Spleen (tissue), 11 donors: Measurements from ENCODE around the gene LMO3. TPM values are rescaled to one million over a fixed set of nuclear protein-coding genes. Genes with fewer than 3 reads are reported as not detected.

Experiments
- DNase-seq: peaks from one replicate; pipeline ENCODE4 v3.0.0-alpha.2; 2020
- H3K27ac ChIP-seq, 8 donors: fragments of 200-600 bp; sonication (generic) in 7 of 8; 1 replicate in 4 of 8; 2 replicates in 4 of 8; pipeline versions ENCODE4 v1.5.0 to v1.8.0; 2016 to 2021; ENCODE audit warnings: inconsistent platforms in 4 of 8, mild to moderate bottlenecking in 4 of 8, moderate library complexity in 1 of 8
- H3K27me3 ChIP-seq, 7 donors: fragments of 200-600 bp; sonication (generic) in 6 of 7; replicated peaks in 1 of 7; 1 replicate in 4 of 7; 2 replicates in 3 of 7; pipeline versions ENCODE4 v1.5.0 to v1.8.0; 2016 to 2021; ENCODE audit warnings: inconsistent platforms in 3 of 7, mild to moderate bottlenecking in 1 of 7
- H3K36me3 ChIP-seq, 6 donors: fragments of 200-600 bp; sonication (generic) in 5 of 6; 1 replicate in 4 of 6; 2 replicates in 2 of 6; pipeline versions ENCODE4 v1.5.0 to v1.8.0; 2016 to 2021; ENCODE audit warnings: inconsistent platforms in 2 of 6
- H3K4me1 ChIP-seq, 6 donors: fragments of 200-600 bp; sonication (generic) in 5 of 6; 1 replicate in 3 of 6; 2 replicates in 3 of 6; pipeline versions ENCODE4 v1.5.0 to v1.8.0; 2016 to 2021; ENCODE audit warnings: inconsistent platforms in 3 of 6
- H3K4me3 ChIP-seq, 8 donors: fragments of 200-600 bp; sonication (generic) in 7 of 8; 1 replicate in 4 of 8; 2 replicates in 4 of 8; pipeline versions ENCODE4 v1.5.0 to v1.8.0; 2016 to 2021; ENCODE audit warnings: inconsistent platforms in 4 of 8, mild to moderate bottlenecking in 4 of 8, moderate library complexity in 2 of 8
- H3K9me3 ChIP-seq, 8 donors: fragments of 200-600 bp; sonication (generic) in 7 of 8; 1 replicate in 4 of 8; 2 replicates in 4 of 8; pipeline versions ENCODE4 v1.5.0 to v1.8.0; 2016 to 2021; ENCODE audit warnings: inconsistent platforms in 4 of 8
- CTCF ChIP-seq, 11 experiments: fragments of 200-600 bp in 7 of 11; fragments of 450-650 bp in 4 of 11; sonication (generic) in 4 of 11; IDR thresholded peaks in 8 of 11; conservative IDR thresholded peaks in 3 of 11; 1 replicate in 7 of 11; 2 replicates in 4 of 11; pipeline versions ENCODE4 v1.4.0 to v1.8.0; 2016 to 2021; ENCODE audit warnings: antibody characterized with exemption in 11 of 11, inconsistent platforms in 4 of 11, mild to moderate bottlenecking in 1 of 11
- POLR2A ChIP-seq, 3 donors: fragments of 450-650 bp; IDR thresholded peaks; one replicate each; pipeline ENCODE4 v1.5.1; 2017; ENCODE audit warnings: antibody characterized with exemption in 3 of 3, mild to moderate bottlenecking in 1 of 3
- POLR2AphosphoS5 ChIP-seq, 3 donors: sonication (generic); formaldehyde crosslinking; IDR thresholded peaks; one replicate each; pipeline ENCODE4 v1.5.1; 2017; ENCODE audit warnings: antibody characterized with exemption in 3 of 3
- WGBS, 5 donors: extraction: QIAGEN DNeasy Blood & Tissue Kit in 3 of 5; methylation state at CpG; one replicate each; pipeline versions ENCODE4 v1.1.5 to v1.1.7; 2013 to 2018; 5-methylcytosine and 5-hydroxymethylcytosine counted together
- intact Hi-C: fragments of 100-400 bp; cut with DNase I; formaldehyde crosslinking; loops from one replicate; pipeline ENCODE4 v1.15.0; 2023; ENCODE audit warnings: low total_unique reads
- polyA plus RNA-seq, 3 donors: library from polyadenylated mRNA; stranded (reverse); fragments of 200-250 nt; gene quantifications; one replicate each; pipeline ENCODE4 v1.2.1, GENCODE V29; 2013
- total RNA-seq, 7 donors: library from RNA; depleted of rRNA in 3 of 7; stranded (reverse); fragments of >200 nt in 3 of 7; fragmentation: NEBNext Ultra II Directional in 4 of 7; extraction: Animal tissue kit (Norgen Biotek cat#: 25700) in 4 of 7; gene quantifications; one replicate each; pipeline versions ENCODE4 v1.1.0 to v1.2.1, GENCODE V29; 2016 to 2021
- donor health status: healthy with polysubstance abuse.
- donor health status: DM: no; HTN: no; CAD: no; lungs with moderate emphysema.
- donor health status: DM: no; HTN: no; CAD: no.
- donor health status: Bipolar disorder and iron deficiency.
- donor health status: healthy.
- donor health status: DM: no; HTN: no; CAD: no.
- donor health status: DM: yes; HTN: yes; CAD: no.

The LMO3 gene
- total and polyA plus RNA-seq, 10 donors: 0.07 to 2.5 (median 0.48) TPM; not detected in 1

- DNase-seq: no peak
- Histone ChIP-seq H3K9me3 (peaks cover 0 to 8% (median 0%) of the 10 kb centered on the region in 8 donors), H3K4me1 (no peaks in the 10 kb centered on the region), H3K27ac (no peak overlapping the region), H3K27me3 (no peaks in the 10 kb centered on the region), H3K36me3 (no peaks in the 10 kb centered on the region), H3K4me3 (no peak overlapping the region)
- TF ChIP-seq POLR2AphosphoS5 (IDR thresholded peaks at IDR 0.05) (no peak), CTCF (IDR thresholded peaks at IDR 0.05 in 8 of 11, conservative IDR thresholded peaks at IDR 0.05 in 3 of 11) (no peak), POLR2A (IDR thresholded peaks at IDR 0.05) (no peak)
- WGBS, 5 donors: 64 to 89% (median 79%) methylated on average over 2 of the region's 2 CpGs
- intact Hi-C loops: no loop called here
Observed at GRCh38 chr12:16585781-16586180, 20.2 kb downstream of the LMO3 start.

- no peak for TF ChIP-seq CTCF (IDR thresholded peaks at IDR 0.05 in 8 of 11, conservative IDR thresholded peaks at IDR 0.05 in 3 of 11)
- TF ChIP-seq POLR2A (IDR thresholded peaks at IDR 0.05): no peak
- TF ChIP-seq POLR2AphosphoS5 (IDR thresholded peaks at IDR 0.05): no peak
- Histone ChIP-seq H3K36me3 (no peaks in the 10 kb centered on the region), H3K27ac (no peak overlapping the region), H3K4me1 (no peaks in the 10 kb centered on the region), H3K4me3 (no peak overlapping the region), H3K27me3 (no peaks in the 10 kb centered on the region), H3K9me3 (peaks cover 0 to 8% (median 0%) of the 10 kb centered on the region in 8 donors)
- 78 to 89% (median 82%) methylated on average over 4 of the region's 4 CpGs for WGBS, 5 donors
- no peak for DNase-seq
- intact Hi-C loops: no loop called here
Observed at GRCh38 chr12:16583969-16584745, 21.8 kb downstream of the LMO3 start.

- Histone ChIP-seq H3K9me3 (peaks cover 0 to 8% (median 0%) of the 10 kb centered on the region in 8 donors), H3K27ac (no peak overlapping the region), H3K27me3 (no peaks in the 10 kb centered on the region), H3K4me3 (no peak overlapping the region), H3K4me1 (no peaks in the 10 kb centered on the region), H3K36me3 (no peaks in the 10 kb centered on the region)
- DNase-seq: no peak
- intact Hi-C loops: no loop called here
- TF ChIP-seq POLR2AphosphoS5 (IDR thresholded peaks at IDR 0.05): no peak
- TF ChIP-seq CTCF (IDR thresholded peaks at IDR 0.05 in 8 of 11, conservative IDR thresholded peaks at IDR 0.05 in 3 of 11): no peak
- TF ChIP-seq POLR2A (IDR thresholded peaks at IDR 0.05): no peak
Observed at GRCh38 chr12:16581416-16581815, 24.5 kb downstream of the LMO3 start.

- intact Hi-C loops: no loop called here
- DNase-seq: no peak
- H3K27me3 ChIP-seq: no peaks in the 10 kb centered on the region
- no peak overlapping the region for H3K27ac ChIP-seq
- H3K4me1 ChIP-seq: no peaks in the 10 kb centered on the region
- peaks cover 0 to 8% (median 0%) of the 10 kb centered on the region in 8 donors for H3K9me3 ChIP-seq
- WGBS, 5 donors: 69 to 82% (median 77%) methylated on average over 1 of the region's 1 CpG
- no peak overlapping the region for H3K4me3 ChIP-seq
- no peak for TF ChIP-seq POLR2A (IDR thresholded peaks at IDR 0.05)
- TF ChIP-seq CTCF (IDR thresholded peaks at IDR 0.05 in 8 of 11, conservative IDR thresholded peaks at IDR 0.05 in 3 of 11): no peak
- TF ChIP-seq POLR2AphosphoS5 (IDR thresholded peaks at IDR 0.05): no peak
- H3K36me3 ChIP-seq: no peaks in the 10 kb centered on the region
Observed at GRCh38 chr12:16579041-16579440, 26.9 kb downstream of the LMO3 start.
